Neural cell (in vitro differentiated cells): Measurements from ENCODE around the gene NHEJ1. TPM values are rescaled to one million over a fixed set of nuclear protein-coding genes. Genes with fewer than 3 reads are reported as not detected.

ENCODE experiments used
- H2AFZ ChIP-seq: fragments of 200-600, 300-800 bp; sonication (generic), shearing (Covaris generic); 2 replicates; pipeline ENCODE4 v1.6.0; 2014; ENCODE audit warnings: low read depth, mild to moderate bottlenecking, antibody characterized with exemption, low read length, moderate library complexity
- H3F3A ChIP-seq: fragments of 200-600 bp; shearing (Covaris generic); 2 replicates; pipeline ENCODE4 v1.6.1; 2016; ENCODE audit warnings: mild to moderate bottlenecking, moderate library complexity, mixed read lengths, antibody characterized with exemption, low read length; ENCODE audit not compliant: insufficient read depth, poor library complexity, severe bottlenecking
- H3K27ac ChIP-seq: fragments of 200-600, 300-800 bp; sonication (generic), shearing (Covaris generic); 2 replicates; pipeline ENCODE4 v1.5.1; 2014; ENCODE audit warnings: mild to moderate bottlenecking, low read length, moderate library complexity
- H3K27me3 ChIP-seq: fragments of 300-800, 200-600 bp; sonication (generic), shearing (Covaris generic); 2 replicates; pipeline ENCODE4 v1.6.0; 2014; ENCODE audit warnings: mild to moderate bottlenecking, low read depth, low read length, moderate library complexity; ENCODE audit not compliant: insufficient read depth
- H3K36me3 ChIP-seq: fragments of 300-800, 200-600 bp; sonication (generic), shearing (Covaris generic); 2 replicates; pipeline ENCODE4 v1.5.1; 2014; ENCODE audit warnings: mild to moderate bottlenecking, antibody characterized with exemption, low read length, moderate library complexity; ENCODE audit not compliant: insufficient read depth
- H3K4me2 ChIP-seq: fragments of 300-800, 200-600 bp; sonication (generic), shearing (Covaris generic); 2 replicates; pipeline ENCODE4 v1.6.0; 2014; ENCODE audit warnings: mild to moderate bottlenecking, low read length
- H3K4me3 ChIP-seq: fragments of 300-800, 200-600 bp; sonication (generic), shearing (Covaris generic); 2 replicates; pipeline ENCODE4 v1.5.1; 2014; ENCODE audit warnings: mild to moderate bottlenecking, low read length, moderate library complexity
- H3K79me2 ChIP-seq: fragments of 200-600 bp; shearing (Covaris generic); replicated peaks from 2 replicates; pipeline ENCODE4 v1.6.0; 2014; ENCODE audit warnings: mild to moderate bottlenecking, low read length, moderate library complexity; ENCODE audit not compliant: insufficient read depth
- H3K9ac ChIP-seq: fragments of 300-800, 200-600 bp; sonication (generic), shearing (Covaris generic); 2 replicates; pipeline ENCODE4 v1.6.1; 2016; ENCODE audit warnings: mild to moderate bottlenecking, low read length, mixed read lengths
- H3K9me2 ChIP-seq: fragments of 200-600 bp; shearing (Covaris generic); 2 replicates; pipeline ENCODE4 v1.6.1; 2016; ENCODE audit warnings: mild to moderate bottlenecking, low read length, mixed read lengths; ENCODE audit not compliant: insufficient read depth
- H3K9me3 ChIP-seq: fragments of 200-600, 300-800 bp; sonication (generic), shearing (Covaris generic); 2 replicates; pipeline ENCODE4 v1.6.1; 2016; ENCODE audit warnings: mild to moderate bottlenecking, mixed run types, low read length, moderate library complexity, mixed read lengths
- H4K20me1 ChIP-seq: fragments of 200-600 bp; shearing (Covaris generic); 2 replicates; pipeline ENCODE4 v1.6.1; 2016; ENCODE audit warnings: mild to moderate bottlenecking, mixed run types; ENCODE audit not compliant: insufficient read depth
- EP300 ChIP-seq: fragments of 450-650 bp; conservative IDR thresholded peaks from 2 replicates; pipeline ENCODE4 v1.6.1; 2014; ENCODE audit warnings: antibody characterized with exemption, mild to moderate bottlenecking, moderate library complexity; ENCODE audit not compliant: poor library complexity, severe bottlenecking
- EZH2 ChIP-seq: fragments of 200-600, 300-800 bp; shearing (Covaris generic), sonication (generic); IDR thresholded peaks from 2 replicates; pipeline ENCODE4 v1.6.1; 2014; ENCODE audit warnings: antibody characterized with exemption, low read length, borderline replicate concordance, mild to moderate bottlenecking; ENCODE audit not compliant: insufficient read depth, poor library complexity, severe bottlenecking
- MXI1 ChIP-seq: fragments of 450-650 bp; conservative IDR thresholded peaks from 2 replicates; pipeline ENCODE4 v1.6.1; 2014; ENCODE audit warnings: antibody characterized with exemption, mild to moderate bottlenecking; ENCODE audit not compliant: poor library complexity, severe bottlenecking
- POLR2AphosphoS5 ChIP-seq: IDR thresholded peaks from 2 replicates; pipeline ENCODE4 v1.6.1; 2012
- RAD21 ChIP-seq: fragments of 450-650 bp; conservative IDR thresholded peaks from 2 replicates; pipeline ENCODE4 v1.6.1; 2014; ENCODE audit warnings: antibody characterized with exemption, mild to moderate bottlenecking, moderate library complexity
- SMC3 ChIP-seq: fragments of 450-650 bp; conservative IDR thresholded peaks from 2 replicates; pipeline ENCODE4 v1.6.1; 2014; ENCODE audit warnings: antibody characterized with exemption, mild to moderate bottlenecking, moderate library complexity; ENCODE audit not compliant: poor library complexity
- TAF1 ChIP-seq: IDR thresholded peaks from 2 replicates; pipeline ENCODE4 v1.6.1; 2012; ENCODE audit warnings: low read depth
- polyA plus RNA-seq: library from polyadenylated mRNA; depleted of rRNA; stranded (reverse); fragments of >200 nt; gene quantifications from 2 replicates; pipeline ENCODE4 v1.2.3, GENCODE V29; 2014
- TF ChIP-seq, protein P1 (sequence below): fragments of 450-650 bp; IDR thresholded peaks from 2 replicates; pipeline ENCODE4 v1.5.1; 2014; ENCODE audit warnings: antibody characterized with exemption, mild to moderate bottlenecking, moderate library complexity; ENCODE audit not compliant: poor library complexity, severe bottlenecking
- TF ChIP-seq, protein P2 (sequence below): IDR thresholded peaks from 2 replicates; pipeline ENCODE4 v1.6.1; 2012; ENCODE audit warnings: borderline replicate concordance

The NHEJ1 gene
- polyA plus RNA-seq, 1 donor from 2014 or later: 12.7 TPM

GRCh38 chr2:219037783-219038499, 122.7 kb downstream of the NHEJ1 start:
- Histone ChIP-seq H3F3A (no peaks in the 10 kb centered on the region), H4K20me1 (no peaks in the 10 kb centered on the region), H3K27ac (no peak overlapping the region), H3K79me2 (no peaks in the 10 kb centered on the region), H3K27me3 (peaks cover 7% of the 10 kb centered on the region), H3K4me3 (no peak overlapping the region), H3K36me3 (no peaks in the 10 kb centered on the region), H3K9me3 (no peaks in the 10 kb centered on the region), H3K4me2 (no peak overlapping the region), H2AFZ (no peak overlapping the region), H3K9me2 (no peaks in the 10 kb centered on the region), H3K9ac (no peak overlapping the region)
- TF ChIP-seq, protein P1, sequence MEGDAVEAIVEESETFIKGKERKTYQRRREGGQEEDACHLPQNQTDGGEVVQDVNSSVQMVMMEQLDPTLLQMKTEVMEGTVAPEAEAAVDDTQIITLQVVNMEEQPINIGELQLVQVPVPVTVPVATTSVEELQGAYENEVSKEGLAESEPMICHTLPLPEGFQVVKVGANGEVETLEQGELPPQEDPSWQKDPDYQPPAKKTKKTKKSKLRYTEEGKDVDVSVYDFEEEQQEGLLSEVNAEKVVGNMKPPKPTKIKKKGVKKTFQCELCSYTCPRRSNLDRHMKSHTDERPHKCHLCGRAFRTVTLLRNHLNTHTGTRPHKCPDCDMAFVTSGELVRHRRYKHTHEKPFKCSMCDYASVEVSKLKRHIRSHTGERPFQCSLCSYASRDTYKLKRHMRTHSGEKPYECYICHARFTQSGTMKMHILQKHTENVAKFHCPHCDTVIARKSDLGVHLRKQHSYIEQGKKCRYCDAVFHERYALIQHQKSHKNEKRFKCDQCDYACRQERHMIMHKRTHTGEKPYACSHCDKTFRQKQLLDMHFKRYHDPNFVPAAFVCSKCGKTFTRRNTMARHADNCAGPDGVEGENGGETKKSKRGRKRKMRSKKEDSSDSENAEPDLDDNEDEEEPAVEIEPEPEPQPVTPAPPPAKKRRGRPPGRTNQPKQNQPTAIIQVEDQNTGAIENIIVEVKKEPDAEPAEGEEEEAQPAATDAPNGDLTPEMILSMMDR: no peak
- TF ChIP-seq, protein P2, sequence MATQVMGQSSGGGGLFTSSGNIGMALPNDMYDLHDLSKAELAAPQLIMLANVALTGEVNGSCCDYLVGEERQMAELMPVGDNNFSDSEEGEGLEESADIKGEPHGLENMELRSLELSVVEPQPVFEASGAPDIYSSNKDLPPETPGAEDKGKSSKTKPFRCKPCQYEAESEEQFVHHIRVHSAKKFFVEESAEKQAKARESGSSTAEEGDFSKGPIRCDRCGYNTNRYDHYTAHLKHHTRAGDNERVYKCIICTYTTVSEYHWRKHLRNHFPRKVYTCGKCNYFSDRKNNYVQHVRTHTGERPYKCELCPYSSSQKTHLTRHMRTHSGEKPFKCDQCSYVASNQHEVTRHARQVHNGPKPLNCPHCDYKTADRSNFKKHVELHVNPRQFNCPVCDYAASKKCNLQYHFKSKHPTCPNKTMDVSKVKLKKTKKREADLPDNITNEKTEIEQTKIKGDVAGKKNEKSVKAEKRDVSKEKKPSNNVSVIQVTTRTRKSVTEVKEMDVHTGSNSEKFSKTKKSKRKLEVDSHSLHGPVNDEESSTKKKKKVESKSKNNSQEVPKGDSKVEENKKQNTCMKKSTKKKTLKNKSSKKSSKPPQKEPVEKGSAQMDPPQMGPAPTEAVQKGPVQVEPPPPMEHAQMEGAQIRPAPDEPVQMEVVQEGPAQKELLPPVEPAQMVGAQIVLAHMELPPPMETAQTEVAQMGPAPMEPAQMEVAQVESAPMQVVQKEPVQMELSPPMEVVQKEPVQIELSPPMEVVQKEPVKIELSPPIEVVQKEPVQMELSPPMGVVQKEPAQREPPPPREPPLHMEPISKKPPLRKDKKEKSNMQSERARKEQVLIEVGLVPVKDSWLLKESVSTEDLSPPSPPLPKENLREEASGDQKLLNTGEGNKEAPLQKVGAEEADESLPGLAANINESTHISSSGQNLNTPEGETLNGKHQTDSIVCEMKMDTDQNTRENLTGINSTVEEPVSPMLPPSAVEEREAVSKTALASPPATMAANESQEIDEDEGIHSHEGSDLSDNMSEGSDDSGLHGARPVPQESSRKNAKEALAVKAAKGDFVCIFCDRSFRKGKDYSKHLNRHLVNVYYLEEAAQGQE: no peak
- TF ChIP-seq MXI1 (no peak), RAD21 (no peak), POLR2AphosphoS5 (no peak), EZH2 (no peak), SMC3 (no peak), EP300 (no peak), TAF1 (no peak)

DNA sequence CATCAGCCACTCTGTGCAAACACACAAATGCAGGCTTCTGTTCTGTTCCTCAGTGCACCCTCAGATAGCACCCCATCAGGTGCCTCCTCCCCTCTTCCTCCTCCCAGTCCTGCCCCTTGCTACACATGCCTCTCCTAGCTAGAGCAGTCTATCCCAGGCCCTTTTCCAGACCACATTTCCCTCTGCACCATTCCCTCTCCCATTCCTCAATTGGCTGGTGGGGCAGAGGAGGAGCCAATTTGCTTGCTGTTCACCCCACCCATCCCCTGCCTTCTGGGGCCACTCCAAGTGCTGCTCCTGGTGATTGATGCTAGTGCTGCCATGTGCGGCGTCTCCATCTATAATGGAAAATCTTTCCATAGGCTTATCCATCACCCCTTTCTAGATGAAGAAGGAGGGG, 124.7 kb downstream of the NHEJ1 start:
- H3K27me3 ChIP-seq: no peaks in the 10 kb centered on the region
- no peaks in the 10 kb centered on the region for H4K20me1 ChIP-seq
- no peak overlapping the region for H3K9ac ChIP-seq
- H3K79me2 ChIP-seq: no peaks in the 10 kb centered on the region
- H3K4me2 ChIP-seq: no peak overlapping the region
- H3K9me2 ChIP-seq: no peaks in the 10 kb centered on the region
- no peak for TF ChIP-seq RAD21
- TF ChIP-seq, protein P2: no peak
- no peak for TF ChIP-seq EP300
- no peak for TF ChIP-seq TAF1
- TF ChIP-seq POLR2AphosphoS5: no peak
- no peak for TF ChIP-seq SMC3
- TF ChIP-seq MXI1: no peak
- no peak for TF ChIP-seq EZH2
- H3K4me3 ChIP-seq: no peak overlapping the region
- H3K27ac ChIP-seq: no peak overlapping the region
- H3K36me3 ChIP-seq: no peaks in the 10 kb centered on the region
- H3K9me3 ChIP-seq: no peaks in the 10 kb centered on the region
- H3F3A ChIP-seq: no peaks in the 10 kb centered on the region
- no peak overlapping the region for H2AFZ ChIP-seq
